HUES48 (cell line): ENCODE data around the gene PUS7L.
A peak's percentile ranks its signal among the peaks of the same experiment; 100 is the strongest.

Experiments used
- H3K27ac ChIP-seq: one replicate; pipeline ENCODE4 v1.7.0; 2013; ENCODE audit warnings: low read depth, low read length, inconsistent platforms
- H3K27me3 ChIP-seq: 2 replicates; pipeline ENCODE4 v1.6.1; 2013; ENCODE audit warnings: mild to moderate bottlenecking, low read length; ENCODE audit not compliant: control insufficient read depth, insufficient read depth
- H3K36me3 ChIP-seq: 2 replicates; pipeline ENCODE4 v1.6.1; 2013; ENCODE audit warnings: low read length; ENCODE audit not compliant: control insufficient read depth, insufficient read depth
- H3K4me1 ChIP-seq: 2 replicates; pipeline ENCODE4 v1.6.1; 2013; ENCODE audit warnings: mild to moderate bottlenecking, low read length; ENCODE audit not compliant: control insufficient read depth, insufficient read depth
- H3K4me3 ChIP-seq: 2 replicates; pipeline ENCODE4 v1.5.1; 2013; ENCODE audit warnings: mild to moderate bottlenecking, low read depth, low read length
- H3K9ac ChIP-seq: 2 replicates; pipeline ENCODE4 v1.6.1; 2013; ENCODE audit warnings: mild to moderate bottlenecking, low read depth, low read length, moderate library complexity
- H3K9me3 ChIP-seq: 2 replicates; pipeline ENCODE4 v1.6.1; 2013; ENCODE audit warnings: low read length; ENCODE audit not compliant: control insufficient read depth, insufficient read depth

Gene PUS7L

GRCh38 chr12:43749016-43749415 lies 9.6 kb downstream of the PUS7L start:
- Histone ChIP-seq H3K4me3 (no peak overlapping the region), H3K27me3 (no peaks in the 10 kb centered on the region), H3K4me1 (no peaks in the 10 kb centered on the region), H3K9me3 (no peaks in the 10 kb centered on the region), H3K9ac (no peak overlapping the region), H3K27ac (no peak overlapping the region), H3K36me3 (peaks cover 34% of the 10 kb centered on the region)

GRCh38 chr12:43744826-43745225 lies 13.8 kb downstream of the PUS7L start:
- Histone ChIP-seq H3K4me3 (no peak overlapping the region), H3K36me3 (peaks cover 40% of the 10 kb centered on the region), H3K9me3 (no peaks in the 10 kb centered on the region), H3K4me1 (no peaks in the 10 kb centered on the region), H3K27me3 (no peaks in the 10 kb centered on the region), H3K27ac (no peak overlapping the region), H3K9ac (no peak overlapping the region)

- Histone ChIP-seq H3K36me3 (peaks cover 50% of the 10 kb centered on the region), H3K9ac (no peak overlapping the region), H3K4me1 (peaks cover 2% of the 10 kb centered on the region), H3K4me3 (no peak overlapping the region), H3K9me3 (no peaks in the 10 kb centered on the region), H3K27ac (no peak overlapping the region), H3K27me3 (no peaks in the 10 kb centered on the region)
Observed at GRCh38 chr12:43742106-43742505, 16.5 kb downstream of the PUS7L start.

GRCh38 chr12:43740511-43741100 lies 18.0 kb downstream of the PUS7L start:
- no peak overlapping the region for H3K27ac ChIP-seq
- H3K27me3 ChIP-seq, result no peaks in the 10 kb centered on the region
- H3K9me3 ChIP-seq, result no peaks in the 10 kb centered on the region
- H3K4me3 ChIP-seq, result no peak overlapping the region
- no peak overlapping the region for H3K9ac ChIP-seq
- H3K36me3 ChIP-seq, result peaks cover 57% of the 10 kb centered on the region
- H3K4me1 ChIP-seq, result peaks cover 11% of the 10 kb centered on the region

GRCh38 chr12:43737646-43738045 lies 20.9 kb downstream of the PUS7L start:
- Histone ChIP-seq H3K4me1 (peaks cover 11% of the 10 kb centered on the region), H3K9me3 (no peaks in the 10 kb centered on the region), H3K4me3 (no peak overlapping the region), H3K27ac (no peak overlapping the region), H3K36me3 (peaks cover 46% of the 10 kb centered on the region), H3K27me3 (no peaks in the 10 kb centered on the region), H3K9ac (no peak overlapping the region)

- no peaks in the 10 kb centered on the region for H3K9me3 ChIP-seq
- H3K27ac ChIP-seq, result no peak overlapping the region
- peaks cover 41% of the 10 kb centered on the region for H3K36me3 ChIP-seq
- peaks cover 11% of the 10 kb centered on the region for H3K4me1 ChIP-seq
- H3K4me3 ChIP-seq, result no peak overlapping the region
- H3K9ac ChIP-seq, result no peak overlapping the region
- no peaks in the 10 kb centered on the region for H3K27me3 ChIP-seq
Observed at GRCh38 chr12:43736927-43737440, 21.6 kb downstream of the PUS7L start.

- H3K27me3 ChIP-seq, result no peaks in the 10 kb centered on the region
- H3K27ac ChIP-seq, result no peak overlapping the region
- H3K4me1 ChIP-seq, result peaks cover 11% of the 10 kb centered on the region
- H3K9me3 ChIP-seq, result no peaks in the 10 kb centered on the region
- H3K36me3 ChIP-seq, result peaks cover 50% of the 10 kb centered on the region
- no peak overlapping the region for H3K9ac ChIP-seq
- H3K4me3 ChIP-seq, result no peak overlapping the region
Observed at GRCh38 chr12:43733687-43734086, 24.9 kb downstream of the PUS7L start.

- H3K27ac ChIP-seq, result no peak overlapping the region
Observed at GRCh38 chr12:43730283-43730682, 28.3 kb downstream of the PUS7L start.

GRCh38 chr12:43728698-43729097 lies 29.9 kb downstream of the PUS7L start:
- H3K27ac ChIP-seq, result no peak overlapping the region
- no peak overlapping the region for H3K4me3 ChIP-seq
- no peaks in the 10 kb centered on the region for H3K27me3 ChIP-seq
- no peaks in the 10 kb centered on the region for H3K9me3 ChIP-seq
- H3K4me1 ChIP-seq, result peaks cover 6% of the 10 kb centered on the region
- peaks cover 27% of the 10 kb centered on the region for H3K36me3 ChIP-seq
- no peak overlapping the region for H3K9ac ChIP-seq

More at GRCh38 chr12:43730283-43730682, 28.3 kb downstream of the PUS7L start:
- Histone ChIP-seq H3K36me3 (peaks cover 27% of the 10 kb centered on the region), H3K9me3 (no peaks in the 10 kb centered on the region), H3K27me3 (no peaks in the 10 kb centered on the region), H3K4me3 (no peak overlapping the region), H3K9ac (no peak overlapping the region), H3K4me1 (no peaks in the 10 kb centered on the region)

GRCh38 chr12:43728117-43728516 lies 30.5 kb downstream of the PUS7L start:
- H3K4me1 ChIP-seq, result peaks cover 11% of the 10 kb centered on the region
- no peak overlapping the region for H3K9ac ChIP-seq
- H3K27me3 ChIP-seq, result no peaks in the 10 kb centered on the region
- no peaks in the 10 kb centered on the region for H3K9me3 ChIP-seq
- no peak overlapping the region for H3K4me3 ChIP-seq
- H3K27ac ChIP-seq, result no peak overlapping the region
- peaks cover 27% of the 10 kb centered on the region for H3K36me3 ChIP-seq

- Histone ChIP-seq H3K9me3 (no peaks in the 10 kb centered on the region), H3K9ac (no peak overlapping the region), H3K27ac (peak overlapping the region; percentile 60), H3K36me3 (no peaks in the 10 kb centered on the region), H3K27me3 (no peaks in the 10 kb centered on the region), H3K4me1 (peaks cover 22% of the 10 kb centered on the region), H3K4me3 (no peak overlapping the region)
Observed at GRCh38 chr12:43723134-43723533, 35.5 kb downstream of the PUS7L start.
